GM21737 (cell line): ENCODE measurements around the gene ZNRD2.

ENCODE experiments used
- ATAC-seq: cut with Tn5 transposase; IDR thresholded peaks from one replicate; pipeline ENCODE4 v1.9.1; 2021; ENCODE audit warnings: mild to moderate bottlenecking, moderate library complexity; ENCODE audit not compliant: unreplicated experiment

ZNRD2 gene

GRCh38 chr11:65572356-65573051 lies 2.2 kb downstream of the ZNRD2 start, which contains the start of gene FAM89B:
Gene FAM89B (plus strand): TSS chr11:65572538. CDS start chr11:65572670, 132 bp downstream.
- no peak for ATAC-seq

DNA sequence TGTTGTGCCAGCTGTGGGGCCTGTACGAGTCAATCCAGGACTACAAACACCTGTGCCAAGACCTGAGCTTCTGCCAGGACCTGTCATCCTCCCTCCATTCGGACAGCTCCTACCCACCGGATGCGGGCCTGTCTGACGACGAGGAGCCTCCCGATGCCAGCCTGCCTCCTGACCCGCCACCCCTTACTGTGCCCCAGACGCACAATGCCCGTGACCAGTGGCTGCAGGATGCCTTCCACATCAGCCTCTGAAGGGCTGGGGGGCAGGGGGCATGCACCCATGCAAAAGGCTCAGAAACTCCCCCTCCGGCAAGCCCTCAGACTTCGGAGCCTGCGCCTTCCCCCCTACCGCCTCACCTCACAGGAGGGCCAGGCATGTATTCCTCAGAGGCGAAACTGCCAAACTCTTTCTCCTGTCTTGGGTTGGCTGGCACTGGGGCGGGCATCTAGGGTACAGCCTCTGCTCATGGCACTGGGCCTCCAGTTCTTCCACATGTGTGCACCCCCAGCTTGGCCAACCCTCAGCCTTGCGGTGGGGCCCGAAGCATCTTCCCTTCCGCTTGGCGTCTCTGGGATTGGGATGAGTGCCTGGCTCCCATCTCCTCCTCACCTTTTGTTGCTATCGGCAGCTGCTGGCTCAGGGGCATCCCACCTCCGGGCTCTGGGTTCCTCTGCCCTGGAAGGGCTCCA lies 3.3 kb downstream of the ZNRD2 start:
- ATAC-seq = no peak

DNA sequence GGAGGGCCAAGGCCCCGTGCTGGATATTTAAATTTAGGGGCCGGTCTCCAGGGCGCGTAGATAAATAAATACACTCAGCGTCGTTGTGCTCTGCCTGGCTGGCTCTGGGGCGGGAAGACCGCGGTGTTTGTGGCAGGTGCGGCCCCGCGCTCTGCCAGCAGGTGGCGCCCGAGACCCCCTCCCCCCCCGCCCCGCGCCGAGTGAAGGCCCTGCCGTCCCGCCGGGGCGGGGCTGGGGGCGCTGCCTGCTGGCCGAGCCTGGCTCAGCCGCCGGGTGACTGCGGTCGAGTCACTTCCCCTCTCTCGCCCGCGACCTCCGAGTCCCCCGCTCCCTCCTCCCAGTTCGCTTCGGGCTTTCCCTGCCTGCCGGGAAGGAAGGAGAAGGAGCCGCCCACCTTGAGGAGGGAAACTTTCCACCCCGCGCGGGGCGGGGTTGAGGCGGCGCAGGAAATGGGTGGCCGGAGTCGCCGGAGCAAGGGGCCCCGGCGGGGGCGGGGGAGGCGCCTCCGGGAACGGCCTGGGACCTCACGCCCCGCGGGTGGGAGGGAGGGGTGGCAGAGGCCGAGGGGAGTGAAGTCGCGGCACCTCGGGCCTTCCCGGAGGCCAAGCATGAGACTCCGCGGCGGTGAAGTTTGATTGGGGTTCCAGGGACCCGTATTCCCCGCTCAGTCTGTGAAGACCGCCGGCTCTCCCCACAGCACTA lies 4.0 kb downstream of the ZNRD2 start:
- peak; percentile 28 for ATAC-seq

DNA sequence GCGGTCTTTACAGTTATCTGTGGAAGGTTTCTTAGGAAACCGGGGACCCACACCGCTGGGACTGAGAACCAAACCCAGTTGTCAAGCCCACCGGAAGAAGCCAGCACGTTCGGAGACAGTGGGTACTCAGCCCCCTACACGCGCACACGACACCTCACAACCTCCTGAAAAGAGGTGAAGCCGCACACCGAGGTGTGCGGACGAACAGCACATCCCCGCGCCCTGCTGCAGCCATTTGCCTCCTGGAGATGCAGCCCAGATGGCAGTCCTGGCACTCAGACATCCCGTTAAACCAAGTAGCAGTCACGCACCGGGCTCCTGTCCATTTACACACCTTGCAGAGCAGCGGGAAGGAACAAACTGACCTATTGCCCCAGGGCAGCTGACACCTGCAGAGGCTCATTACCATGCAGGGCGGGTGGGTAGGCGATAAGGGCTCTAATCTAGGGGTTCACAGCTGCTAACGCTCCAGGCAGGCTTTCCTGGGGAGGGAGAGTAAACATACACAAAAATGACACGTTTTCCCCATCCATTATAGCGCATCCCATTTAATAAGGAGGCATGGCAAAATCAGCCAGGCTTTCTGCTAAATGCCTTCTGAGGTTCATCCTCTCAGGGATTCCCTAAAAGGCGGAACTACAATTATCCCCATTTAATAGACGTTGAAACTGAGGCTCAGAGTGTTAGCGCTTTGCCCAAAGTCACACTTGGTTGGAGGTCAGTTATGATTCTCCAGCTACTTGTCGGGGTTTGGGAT lies 4.7 kb downstream of the ZNRD2 start:
- no peak for ATAC-seq

GRCh38 chr11:65575568-65576231 lies 5.4 kb downstream of the ZNRD2 start, which contains the start of gene EHBP1L1:
Gene EHBP1L1 (plus strand): TSS chr11:65576053. CDS start chr11:65576303, 250 bp downstream.
- ATAC-seq = peak; percentile 25

DNA sequence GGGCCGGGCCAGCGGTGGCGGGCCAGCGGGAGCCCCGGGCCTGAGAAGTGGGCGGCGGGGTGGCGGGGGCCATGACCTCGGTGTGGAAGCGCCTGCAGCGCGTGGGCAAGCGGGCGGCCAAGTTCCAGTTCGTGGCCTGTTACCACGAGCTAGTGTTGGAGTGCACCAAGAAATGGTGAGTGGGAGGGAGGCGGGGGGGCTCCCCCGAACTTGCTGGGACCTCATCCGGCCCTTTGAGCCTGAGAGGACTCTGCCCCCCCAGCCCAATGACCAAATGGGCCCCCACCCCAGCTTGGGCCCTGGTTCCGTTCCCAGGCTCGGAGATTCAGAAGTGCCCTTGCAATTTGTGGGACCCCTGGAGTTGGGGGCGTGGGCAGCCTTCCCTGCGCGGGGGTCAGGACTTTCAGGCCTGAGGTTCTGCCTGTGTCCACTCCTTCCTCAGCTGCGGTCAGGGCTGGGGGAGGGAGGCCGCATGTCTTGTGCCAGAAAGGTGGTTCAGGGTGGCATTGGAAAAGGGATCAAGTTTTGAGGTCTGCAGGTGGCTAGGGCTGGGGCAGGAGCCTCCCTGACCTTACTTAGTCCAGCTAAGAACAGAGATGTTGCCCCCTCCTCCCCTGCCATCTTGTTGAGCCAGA lies 6.1 kb downstream of the ZNRD2 start:
- ATAC-seq = no peak

DNA sequence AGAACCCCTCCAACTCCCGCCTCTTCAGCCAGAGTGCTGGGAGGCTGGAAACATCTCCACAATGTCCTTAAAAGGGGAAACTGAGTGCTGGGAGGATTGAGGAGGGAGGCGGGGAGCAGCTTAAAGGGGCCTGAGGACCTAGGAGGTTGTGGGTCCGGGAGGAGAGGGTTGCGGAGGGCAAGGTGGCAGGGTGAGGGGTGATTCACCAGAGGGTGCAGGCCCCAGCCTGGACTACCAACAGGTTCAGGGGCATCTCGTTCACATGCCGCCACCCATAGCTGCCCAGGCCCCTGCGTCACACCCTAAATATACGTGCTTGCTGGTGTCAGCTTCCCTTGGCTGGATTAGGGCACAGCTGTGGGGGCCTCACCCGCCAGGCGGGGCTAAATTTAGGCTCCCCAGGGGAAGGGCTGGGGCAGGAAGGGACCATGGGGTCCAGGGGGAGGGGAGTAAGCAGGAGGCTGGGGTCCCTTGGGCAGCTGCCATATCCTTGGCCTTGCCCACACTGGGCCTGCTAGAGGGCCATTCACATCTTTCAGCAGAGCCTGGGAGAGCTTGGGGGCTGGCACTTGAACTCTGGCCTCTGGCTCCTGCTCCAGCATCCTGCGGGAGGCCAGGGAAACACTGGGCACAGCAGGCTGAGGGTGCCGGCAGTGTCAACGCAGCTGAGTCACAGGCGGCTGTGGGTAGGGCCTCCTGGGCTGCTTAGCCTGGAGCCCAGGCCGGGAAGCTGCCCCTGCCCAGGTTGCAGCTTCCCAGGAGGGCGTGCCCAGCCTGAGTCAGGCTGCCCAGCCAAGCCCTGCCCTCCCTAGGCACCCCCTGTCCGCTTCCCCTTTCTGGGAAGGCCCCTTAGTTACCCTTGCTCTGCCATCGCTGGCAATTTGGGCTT lies 6.8 kb downstream of the ZNRD2 start:
- no peak for ATAC-seq

GRCh38 chr11:65577756-65578109 lies 7.5 kb downstream of the ZNRD2 start:
- no peak for ATAC-seq

DNA sequence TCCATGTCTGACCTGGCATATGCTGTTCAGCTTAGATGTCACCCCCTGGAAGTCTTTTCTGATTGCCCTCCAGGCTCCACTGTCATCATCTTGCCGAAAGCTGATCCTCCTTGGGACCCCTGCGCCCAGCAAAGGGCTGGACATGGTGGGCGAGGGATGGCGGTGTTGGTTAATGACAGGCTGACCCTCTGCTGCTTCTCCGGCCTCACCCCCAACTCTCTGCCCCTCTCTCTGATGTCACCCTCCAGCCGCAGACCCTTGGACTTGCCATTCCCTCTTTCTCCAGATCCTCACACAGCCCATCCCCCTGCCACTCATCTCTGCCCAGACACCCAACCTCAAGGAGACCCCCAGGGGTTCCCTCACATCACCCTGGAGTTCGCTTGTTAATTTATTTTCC lies 7.9 kb downstream of the ZNRD2 start:
- no peak for ATAC-seq

DNA sequence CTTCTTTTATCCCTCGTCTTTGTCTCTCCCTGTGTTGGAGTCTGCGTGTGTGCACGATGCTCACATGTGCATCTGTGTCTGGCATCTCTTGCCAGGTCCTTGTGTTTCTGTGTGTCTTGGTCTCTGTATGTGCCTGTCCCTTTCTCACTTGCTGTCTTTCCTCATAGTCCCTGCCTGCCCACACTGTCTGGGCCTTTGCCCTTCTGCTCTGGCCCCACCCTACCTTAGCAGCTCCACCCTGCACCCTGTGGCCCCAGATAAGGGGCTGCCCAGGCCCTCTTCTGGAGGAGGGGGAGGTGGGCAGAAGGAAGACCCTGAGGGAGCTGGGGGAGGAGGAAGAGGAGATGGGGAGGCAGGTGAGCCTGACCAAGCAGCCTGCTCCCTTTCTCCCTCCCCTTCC lies 8.4 kb downstream of the ZNRD2 start:
- ATAC-seq = no peak

DNA sequence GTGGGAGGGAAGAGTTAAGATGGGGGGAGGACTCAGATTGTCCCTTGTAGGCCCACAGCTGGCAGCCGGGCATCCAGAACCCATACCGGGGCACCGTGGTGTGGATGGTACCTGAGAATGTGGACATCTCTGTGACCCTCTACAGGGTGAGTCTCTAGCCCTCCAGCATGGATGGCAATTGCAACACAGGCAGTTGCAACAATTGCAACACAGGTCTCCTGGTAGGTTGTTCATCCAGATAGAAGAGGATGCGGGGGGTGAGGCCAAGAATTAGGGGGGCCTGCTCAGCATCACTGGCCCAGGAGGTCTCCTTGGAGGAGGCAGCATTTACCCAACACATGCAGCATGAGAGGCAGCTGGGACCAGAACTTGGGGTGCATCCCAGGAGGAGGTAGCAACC lies 9.0 kb downstream of the ZNRD2 start:
- ATAC-seq = no peak

GRCh38 chr11:65580031-65580692 lies 9.9 kb downstream of the ZNRD2 start:
- no peak for ATAC-seq

DNA sequence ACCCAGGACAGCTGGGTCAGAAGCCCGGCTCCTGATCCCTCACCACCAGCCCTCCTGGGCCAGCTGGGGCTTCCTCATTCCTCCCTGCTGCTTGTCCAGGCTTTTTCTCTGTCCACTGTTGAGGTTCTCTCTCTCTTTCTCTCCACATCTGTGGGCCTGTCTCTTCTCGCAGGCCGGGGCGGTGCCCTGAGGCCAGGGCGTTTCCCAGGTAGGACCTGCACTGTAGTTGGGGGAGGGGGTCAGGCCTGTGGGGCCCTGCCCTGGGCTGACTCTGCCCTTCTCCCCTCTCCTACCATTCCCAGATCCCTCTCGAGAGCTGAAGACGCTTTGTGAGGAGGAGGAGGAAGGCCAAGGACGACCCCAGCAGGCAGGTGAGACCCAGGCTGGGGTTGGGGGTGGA lies 10.5 kb downstream of the ZNRD2 start:
- no peak for ATAC-seq

DNA sequence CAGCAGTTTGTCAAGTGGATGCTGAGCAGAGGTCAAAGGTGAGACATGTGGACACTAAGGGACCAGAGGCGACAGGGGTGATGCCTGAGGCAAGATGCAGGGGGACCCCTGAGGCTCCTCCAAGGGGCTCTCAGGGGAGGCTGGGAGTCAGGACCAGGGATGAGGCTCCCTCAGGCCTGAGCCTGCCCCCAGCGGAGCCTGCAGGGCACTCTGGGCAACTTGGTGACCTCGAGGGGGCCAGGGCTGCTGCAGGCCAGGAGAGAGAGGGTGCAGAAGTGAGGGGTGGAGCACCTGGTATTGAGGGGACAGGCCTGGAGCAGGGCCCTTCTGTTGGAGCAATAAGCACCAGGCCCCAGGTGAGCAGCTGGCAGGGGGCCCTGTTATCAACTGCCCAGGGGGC lies 11.7 kb downstream of the ZNRD2 start:
- no peak for ATAC-seq

DNA sequence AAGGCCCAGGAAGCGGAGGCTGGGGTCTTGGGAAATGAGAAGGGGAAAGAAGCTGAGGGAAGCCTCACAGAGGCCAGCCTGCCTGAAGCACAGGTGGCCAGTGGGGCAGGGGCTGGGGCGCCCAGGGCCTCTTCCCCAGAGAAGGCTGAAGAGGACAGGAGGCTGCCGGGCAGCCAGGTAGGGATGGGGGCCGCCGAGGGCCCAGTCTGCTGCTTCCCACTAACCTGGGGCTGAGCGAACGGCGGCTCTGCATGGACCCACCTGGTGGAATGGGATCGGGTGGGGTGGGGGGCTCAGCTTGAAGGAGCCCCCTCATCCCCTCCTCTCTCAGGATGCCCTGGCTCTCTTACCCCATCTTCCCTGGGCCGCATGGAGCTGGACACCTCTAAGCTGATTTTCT lies 13.3 kb downstream of the ZNRD2 start:
- ATAC-seq = no peak

DNA sequence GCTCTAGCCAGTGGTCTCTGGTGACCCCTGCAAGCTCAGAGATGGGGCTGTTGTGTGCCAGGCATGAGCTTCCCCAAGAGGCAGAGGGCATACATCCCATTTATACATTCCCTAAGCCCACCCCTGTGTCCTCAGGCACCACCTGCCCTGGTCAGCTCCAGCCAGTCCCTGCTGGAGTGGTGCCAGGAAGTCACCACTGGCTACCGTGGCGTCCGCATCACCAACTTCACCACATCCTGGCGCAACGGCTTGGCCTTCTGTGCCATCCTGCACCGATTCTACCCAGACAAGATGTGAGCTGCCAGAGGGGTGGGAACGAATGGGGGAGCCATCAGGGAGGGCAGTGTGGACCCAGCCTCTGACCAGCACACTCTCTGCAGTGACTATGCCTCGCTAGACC lies 13.8 kb downstream of the ZNRD2 start:
- no peak for ATAC-seq

DNA sequence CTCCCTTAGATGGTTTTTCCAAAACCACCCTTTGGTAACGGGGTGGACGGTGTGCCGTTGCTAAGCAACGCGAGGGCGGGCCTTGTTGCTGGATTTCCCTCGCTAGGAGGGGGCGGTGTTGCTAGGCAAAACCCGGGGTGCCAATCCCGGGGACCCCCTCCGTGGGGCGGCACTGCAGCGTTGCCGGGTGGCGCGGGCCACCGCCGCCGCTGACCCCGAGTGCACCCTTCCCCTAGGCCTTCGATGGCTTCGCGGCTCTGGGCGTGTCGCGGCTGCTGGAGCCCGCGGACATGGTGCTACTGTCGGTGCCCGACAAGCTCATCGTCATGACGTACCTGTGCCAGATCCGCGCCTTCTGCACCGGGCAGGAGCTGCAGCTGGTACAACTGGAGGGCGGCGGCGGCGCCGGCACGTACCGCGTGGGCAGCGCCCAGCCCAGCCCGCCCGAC lies 14.5 kb downstream of the ZNRD2 start:
- no peak for ATAC-seq

GRCh38 chr11:65585396-65586246 lies 15.3 kb downstream of the ZNRD2 start:
- no peak for ATAC-seq
